HS-27A (cell line): ENCODE results near the gene PSMC3IP.
A peak's percentile ranks its signal among the peaks of the same experiment; 100 is the strongest.

ENCODE experiments used
- DNase-seq: peaks from one replicate; pipeline ENCODE4 v3.0.0-alpha.2; 2012; ENCODE audit warnings: low read depth, missing footprints

The PSMC3IP gene

DNA sequence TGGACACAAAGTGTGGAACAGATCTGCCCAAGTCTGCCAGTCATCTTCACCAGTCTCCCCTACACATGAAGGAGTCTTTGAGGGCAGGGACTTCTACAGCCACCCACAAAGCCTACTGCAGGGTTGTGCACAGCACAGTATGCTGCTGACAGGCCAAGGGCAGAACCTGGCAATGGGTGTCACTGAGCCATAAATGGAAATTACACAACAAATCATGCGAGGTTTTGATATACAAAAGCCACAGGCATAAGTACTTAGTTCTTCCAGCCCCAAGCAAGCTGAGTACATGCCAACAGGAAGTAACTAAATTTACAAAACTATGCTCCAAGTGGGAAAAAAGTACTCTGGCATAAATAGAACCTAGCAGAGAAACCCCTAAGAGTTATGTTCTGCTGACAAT, 7.8 kb upstream of the PSMC3IP start:
- DNase-seq = no peak

DNA sequence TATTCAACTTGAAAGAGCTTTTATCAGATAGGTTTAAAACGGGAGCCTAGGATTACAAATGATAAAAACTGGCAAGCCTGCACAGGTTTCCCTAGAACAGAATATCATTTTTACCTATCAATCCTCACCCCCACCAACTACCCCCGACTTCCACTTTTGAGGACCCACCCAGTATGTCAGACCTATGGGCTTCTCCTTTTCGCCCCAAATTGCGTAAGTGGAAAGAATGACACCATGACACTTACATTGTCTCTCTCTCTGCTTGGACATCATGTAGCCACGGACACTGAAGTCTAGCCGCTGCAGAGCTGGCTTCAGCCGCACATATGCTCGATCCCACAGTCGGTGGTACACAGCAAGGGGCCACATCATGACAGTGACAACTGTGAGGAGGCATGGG, 7.4 kb upstream of the PSMC3IP start:
- no peak for DNase-seq

DNA sequence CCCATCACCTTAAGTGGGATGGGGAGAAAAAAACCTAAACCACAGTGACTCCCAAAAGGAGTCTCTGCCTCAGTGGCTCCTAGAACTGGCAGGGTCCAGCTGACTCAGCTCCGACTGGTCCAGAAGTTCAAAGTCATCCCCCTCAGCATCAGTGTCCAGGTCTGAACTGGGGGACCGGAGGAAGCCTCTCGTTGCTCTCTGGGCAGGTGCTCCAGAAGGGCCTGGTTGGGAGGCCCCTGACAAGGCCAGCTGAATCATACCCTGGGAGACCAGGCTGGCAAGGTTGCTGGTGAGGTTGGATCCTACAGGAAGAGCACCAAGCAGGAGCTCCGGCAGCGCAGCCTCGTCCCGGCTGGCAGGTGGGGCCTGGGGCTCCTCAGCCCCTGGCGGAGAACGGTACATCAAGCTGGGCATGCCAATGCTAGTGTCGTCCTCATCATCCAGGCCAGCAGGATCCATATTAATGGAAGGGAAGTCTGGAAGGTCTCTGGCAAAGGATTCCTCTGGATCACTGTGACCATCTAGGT, 4.3 kb upstream of the PSMC3IP start:
- DNase-seq = no peak

DNA sequence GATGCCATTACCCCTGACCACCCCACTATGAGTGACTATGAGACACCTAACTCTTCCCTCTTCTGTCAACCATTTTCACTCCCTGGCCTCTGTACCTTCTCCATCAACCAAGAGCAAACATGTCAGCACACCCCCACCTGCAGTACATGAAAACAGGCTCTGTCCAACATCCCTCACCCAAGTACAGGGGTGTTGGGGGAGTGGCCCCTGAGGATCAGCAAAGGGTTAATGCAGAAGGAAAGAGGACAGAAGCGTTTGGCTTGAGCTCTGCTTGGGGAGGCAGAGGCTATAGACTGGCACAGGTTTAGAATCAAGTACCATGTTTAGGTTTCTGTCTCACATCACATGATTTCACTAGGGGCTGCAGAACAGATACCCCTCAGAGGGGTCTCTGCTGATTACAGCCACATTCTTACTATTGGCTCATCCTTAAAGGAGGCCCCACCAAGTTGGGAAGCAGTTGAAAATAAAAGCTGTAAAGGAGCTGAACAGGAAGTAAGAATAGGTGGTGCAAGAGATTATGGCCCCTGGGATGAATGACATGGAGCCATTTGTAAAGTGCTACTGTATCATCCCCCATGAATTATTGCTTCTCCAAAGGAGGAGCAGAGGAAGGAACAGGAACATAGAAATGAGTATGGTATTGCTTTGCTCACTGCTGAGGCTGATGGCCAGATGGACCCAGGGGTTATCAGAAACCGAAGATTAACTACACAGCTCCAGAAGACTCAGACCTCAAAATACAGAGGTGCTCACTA, 2.4 kb upstream of the PSMC3IP start:
- no peak for DNase-seq

DNA sequence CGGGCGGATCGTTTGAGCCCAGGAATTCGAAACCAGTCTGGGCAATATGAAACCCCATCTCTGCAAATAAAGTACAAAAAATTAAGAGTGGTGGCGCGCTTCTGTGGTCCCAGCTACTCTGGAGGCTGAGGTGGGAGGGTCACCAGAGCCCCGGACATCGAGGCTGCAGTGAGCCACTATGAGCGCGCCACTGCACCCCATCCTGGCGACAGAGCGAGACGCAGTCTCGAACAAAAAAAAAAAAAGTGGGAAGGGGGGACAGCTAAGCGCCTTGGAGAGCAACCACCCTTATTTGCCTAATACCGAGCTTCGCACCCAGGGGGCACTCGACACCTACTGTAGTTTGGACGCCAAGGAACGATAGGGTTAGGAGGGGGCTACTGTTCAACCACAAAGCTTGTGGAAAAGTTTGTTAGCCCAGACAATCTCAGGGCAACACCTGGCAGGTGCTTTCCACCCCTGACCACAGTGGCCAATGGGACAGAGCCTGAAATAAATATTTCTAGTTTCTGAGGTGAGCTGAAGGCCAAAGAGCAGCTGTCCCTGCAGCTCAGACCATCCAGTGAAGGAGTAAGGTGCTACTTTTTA, 847 bp upstream of the PSMC3IP start:
- no peak for DNase-seq

DNA sequence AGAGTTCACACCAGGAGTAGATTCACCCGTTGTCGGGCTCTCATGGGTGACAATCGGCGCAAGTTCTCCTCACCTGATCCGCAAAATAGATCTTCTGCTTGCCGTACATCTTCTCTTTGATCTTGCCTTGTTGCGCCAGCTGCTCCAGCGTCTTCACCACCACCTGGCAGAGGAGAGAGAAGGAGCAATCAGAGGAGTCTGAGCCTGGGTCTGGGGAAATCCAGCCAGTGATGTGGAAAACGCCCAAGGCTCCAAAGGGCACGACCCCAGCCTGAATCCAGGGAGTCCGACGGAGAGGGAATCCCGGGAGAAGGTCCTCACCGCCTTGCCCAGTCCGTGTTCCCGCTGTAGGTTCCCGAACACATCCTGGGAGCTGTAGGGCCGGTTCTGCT, 393 bp downstream of the PSMC3IP start:
- DNase-seq = no peak

DNA sequence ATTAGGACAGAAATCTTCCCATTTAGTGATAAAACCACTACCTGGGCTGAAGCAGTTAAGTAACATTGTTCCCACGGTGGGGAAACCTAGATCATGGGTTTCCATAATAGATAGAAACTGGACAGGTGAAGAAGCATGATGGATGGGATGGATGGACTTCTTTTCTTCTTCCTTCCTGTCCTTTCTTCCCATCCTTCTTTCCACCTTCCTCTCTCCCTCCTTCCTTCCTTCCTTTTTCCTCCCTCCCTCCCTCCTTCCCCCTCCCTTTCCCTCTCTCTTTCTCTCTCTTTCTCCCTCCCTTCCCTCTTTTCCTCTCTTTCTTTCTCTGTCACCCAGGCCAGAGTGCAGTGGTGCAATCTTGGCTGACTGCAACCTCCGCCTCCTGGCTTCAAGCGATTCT, 3.1 kb downstream of the PSMC3IP start:
- DNase-seq = no peak

DNA sequence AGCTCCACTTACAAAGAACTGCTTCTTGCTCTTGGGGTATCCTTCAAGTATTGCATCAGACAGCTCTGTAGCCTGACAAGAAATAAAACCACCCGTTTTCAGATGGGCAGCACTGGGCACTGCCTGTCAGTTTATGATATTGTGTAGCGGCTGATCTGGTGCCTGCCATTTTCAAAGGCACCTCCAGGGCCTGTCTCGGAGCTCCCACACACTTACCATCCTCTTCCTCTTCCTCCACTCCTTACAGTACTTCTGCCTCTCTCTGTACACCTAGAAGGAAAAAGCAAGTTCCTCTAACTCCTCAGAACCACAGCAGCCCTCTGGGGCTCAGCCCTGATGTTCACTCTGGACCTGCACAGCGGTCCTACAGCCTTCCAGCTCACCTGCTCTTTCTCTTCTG, 4.4 kb downstream of the PSMC3IP start:
- no peak for DNase-seq

DNA sequence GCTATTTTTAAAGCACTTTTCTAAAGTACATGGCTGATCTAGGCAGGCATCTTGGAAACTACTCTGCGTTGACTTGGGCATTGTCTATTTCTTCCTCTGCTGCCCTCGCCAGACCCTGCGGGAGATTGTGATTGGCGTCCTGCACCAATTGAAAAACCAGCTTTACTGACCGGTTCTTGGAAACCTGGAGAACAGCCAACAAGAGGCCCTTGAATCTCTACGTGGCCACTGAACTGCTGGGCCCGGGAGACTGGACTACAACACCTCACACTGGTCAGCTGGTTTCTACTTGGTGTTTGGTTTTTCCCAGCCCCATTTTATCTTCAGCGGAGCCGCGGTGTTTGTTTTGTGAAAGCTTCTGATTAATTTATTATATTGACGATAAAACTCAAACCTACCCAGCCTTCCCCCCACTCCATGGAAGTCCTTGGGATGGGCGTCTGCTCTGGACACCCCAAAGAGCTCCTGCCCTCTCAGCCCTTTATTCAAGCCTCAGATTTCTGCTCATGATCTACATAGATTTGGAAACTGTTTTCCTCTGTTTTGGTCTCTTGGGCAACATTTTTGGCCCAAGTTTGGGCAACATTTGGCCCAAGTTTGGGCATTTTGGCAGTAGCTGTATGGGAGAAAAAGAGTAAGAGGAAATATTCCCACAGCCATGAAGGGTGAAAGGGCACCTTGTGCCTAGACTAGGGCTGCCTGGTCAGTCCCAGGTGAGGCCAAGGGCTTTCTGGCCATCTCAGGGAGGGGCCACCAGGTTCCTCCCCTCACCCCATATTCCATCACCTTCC, 5.9 kb downstream of the PSMC3IP start:
- DNase-seq = no peak

DNA sequence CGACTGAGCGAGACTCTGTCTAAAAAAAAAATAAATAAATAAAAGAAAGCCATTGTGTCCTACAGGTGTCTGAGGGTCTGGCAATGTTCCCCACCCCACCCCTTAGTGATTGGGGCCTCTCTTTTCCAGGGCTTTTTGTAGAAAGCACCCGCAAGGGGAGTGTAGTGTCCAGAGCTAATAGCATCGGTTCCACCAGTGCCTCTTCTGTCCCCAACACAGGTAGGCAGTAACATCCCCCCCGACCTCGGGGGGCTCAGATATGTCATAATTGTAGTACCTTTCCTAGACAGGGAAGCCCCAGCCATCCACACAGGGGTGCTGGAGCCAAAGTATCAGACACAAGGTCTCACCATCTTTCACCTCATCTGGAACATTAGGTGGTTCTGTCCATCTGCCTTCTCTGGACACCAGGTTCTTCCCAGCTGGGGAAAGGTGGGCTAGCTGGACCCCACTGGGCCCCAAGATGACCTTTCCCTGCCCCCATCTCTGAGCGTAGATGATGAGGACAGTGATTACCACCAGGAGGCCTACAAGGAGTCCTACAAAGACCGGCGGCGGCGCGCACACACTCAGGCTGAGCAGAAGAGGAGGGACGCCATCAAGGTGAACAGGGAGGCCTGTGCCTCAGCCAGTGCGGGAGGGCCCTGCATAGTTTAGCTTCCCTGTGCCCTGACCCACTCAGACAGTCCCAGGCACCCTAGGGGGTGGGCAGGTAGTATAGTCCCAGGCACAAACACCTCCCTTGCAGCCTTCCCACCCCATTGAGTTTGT, 9.0 kb downstream of the PSMC3IP start:
- no peak for DNase-seq

DNA sequence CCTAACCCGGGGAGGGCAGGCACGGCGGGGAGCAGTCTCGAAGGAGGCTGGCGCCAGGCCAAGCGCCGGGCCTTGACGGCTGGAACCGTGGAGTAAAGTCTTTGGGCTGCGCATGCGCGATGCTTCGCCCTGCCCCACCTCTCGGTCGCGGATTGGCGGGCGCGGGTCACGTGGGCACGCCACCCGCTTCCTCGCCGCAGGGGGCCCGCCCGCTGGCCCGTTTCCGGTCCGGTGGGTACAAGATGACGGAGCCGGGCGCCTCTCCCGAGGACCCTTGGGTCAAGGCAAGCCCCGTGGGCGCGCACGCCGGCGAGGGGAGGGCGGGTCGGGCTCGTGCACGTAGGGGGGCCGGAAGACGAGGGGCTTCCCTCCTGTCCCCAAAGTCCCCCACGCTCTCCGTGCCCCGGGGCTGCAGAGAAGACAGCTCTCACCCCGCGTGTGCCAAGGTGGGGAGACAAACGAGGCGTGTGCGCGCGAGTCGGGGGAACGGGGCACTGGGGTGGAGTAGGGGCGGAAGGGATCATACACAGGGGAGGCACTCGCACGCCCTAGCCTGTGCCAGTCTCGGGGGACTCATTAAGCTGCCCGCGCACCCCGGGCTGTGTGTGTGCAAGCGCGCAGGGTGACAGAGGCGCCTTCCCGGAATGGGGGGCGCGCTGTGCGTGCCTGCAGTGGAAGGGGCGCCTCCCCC, 10.5 kb downstream of the PSMC3IP start, which contains the start of gene MLX:
Gene MLX, plus strand, starts transcription at position 218 of the 691 bp plus-strand sequence. Its CDS starts 25 bp downstream, at position 243.
- DNase-seq = no peak

DNA sequence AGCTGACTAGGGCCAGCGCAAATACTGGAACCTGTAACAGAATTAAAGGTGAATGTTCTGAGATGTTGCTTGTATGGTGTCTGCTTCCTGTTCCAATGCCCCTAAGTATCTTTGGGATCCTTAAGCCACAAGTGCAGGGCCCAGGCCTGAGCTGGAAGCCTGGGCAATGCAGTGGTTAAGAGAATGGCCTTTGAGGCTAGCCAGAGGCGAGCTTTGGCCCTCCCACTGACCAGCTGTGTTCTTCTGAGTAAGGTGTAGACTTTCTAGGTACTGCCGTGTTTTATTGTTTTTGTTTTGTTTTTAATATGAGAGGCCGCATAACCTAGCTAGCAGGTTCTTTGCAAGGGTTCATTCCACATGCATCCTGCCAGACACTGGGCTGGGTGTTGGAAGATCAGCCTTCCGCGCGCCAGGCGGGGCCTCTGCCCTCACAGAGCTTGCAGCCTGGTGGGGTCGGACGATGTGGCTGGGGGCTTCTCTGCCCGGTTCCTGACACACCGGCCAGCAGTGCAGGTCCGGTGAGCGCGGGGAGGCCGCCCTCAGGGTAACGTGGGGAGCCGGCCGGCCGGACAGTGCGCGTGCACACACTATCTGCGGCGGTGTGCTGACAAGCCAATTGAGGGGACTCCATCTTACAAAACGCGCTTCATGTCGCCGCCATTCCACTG, 11.2 kb downstream of the PSMC3IP start:
- no peak for DNase-seq

DNA sequence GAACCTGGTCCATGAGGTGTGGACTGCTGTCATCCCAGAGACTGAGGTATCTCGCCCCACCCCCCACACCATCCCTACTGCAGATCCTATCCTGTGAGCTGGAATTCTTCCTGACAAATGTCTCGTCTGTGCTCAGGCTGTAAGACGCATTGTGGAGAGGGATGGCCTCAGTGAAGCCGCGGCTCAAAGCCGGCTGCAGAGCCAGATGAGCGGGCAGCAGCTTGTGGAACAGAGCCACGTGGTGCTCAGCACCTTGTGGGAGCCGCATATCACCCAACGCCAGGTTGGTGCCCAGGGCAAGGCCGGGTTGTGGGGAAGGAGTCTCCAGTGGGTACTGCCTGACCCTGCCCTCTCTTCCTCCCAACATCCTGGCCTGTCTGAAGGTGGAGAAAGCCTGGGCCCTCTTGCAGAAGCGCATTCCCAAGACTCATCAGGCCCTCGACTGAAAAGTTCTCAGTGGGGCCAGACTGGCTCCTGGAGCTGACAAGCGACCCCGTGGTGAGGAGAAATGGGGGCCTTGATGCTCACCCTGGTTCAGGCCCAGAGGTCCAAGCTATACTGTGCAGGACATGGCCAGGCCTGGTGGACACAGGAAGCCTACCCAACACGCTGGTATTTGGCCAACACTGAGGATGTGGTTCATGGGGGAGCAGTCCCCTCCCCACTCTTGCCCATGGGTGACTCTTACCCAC, 11.9 kb downstream of the PSMC3IP start:
- no peak for DNase-seq

DNA sequence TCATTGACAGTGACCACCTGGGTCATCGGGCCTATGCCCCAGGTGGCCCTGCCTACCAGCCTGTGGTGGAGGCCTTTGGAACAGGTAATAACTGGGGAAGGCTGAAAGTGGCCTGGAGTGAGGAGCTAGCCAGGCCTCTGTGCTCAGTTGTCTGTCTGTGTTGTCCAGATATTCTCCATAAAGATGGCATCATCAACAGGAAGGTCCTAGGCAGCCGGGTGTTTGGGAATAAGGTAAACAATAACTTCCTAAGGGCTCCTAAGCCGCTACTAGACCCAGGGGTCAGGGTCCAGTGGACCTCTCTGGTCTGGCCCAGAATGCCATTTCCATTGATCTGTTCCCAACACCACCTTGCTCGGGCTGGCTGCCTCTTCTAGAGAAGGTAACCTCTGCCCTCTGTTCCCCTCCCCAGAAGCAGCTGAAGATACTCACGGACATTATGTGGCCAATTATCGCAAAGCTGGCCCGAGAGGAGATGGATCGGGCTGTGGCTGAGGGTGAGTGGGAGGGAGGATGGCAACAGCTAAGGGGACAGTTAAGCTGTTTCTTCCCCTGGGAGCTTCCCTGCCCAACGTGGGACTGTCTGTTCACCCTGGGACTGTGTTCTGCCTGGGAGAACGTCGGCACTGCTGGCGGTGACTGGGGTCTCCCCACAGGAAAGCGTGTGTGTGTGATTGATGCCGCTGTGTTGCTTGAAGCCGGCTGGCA, 12.6 kb downstream of the PSMC3IP start:
- DNase-seq = no peak

DNA sequence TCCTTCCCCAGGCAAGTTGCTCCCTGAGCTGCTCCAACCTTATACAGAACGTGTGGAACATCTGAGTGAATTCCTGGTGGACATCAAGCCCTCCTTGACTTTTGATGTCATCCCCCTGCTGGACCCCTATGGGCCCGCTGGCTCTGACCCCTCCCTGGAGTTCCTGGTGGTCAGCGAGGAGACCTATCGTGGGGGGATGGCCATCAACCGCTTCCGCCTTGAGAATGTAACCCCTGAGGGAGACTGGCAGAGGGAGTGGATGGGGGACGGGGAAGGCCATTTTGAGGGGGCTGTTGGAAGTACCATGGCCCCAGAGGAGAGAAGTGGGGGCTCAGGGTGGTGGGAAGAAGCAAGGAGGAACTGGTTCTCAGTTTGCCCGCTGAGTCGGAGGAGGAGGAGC, 13.6 kb downstream of the PSMC3IP start:
- no peak for DNase-seq

DNA sequence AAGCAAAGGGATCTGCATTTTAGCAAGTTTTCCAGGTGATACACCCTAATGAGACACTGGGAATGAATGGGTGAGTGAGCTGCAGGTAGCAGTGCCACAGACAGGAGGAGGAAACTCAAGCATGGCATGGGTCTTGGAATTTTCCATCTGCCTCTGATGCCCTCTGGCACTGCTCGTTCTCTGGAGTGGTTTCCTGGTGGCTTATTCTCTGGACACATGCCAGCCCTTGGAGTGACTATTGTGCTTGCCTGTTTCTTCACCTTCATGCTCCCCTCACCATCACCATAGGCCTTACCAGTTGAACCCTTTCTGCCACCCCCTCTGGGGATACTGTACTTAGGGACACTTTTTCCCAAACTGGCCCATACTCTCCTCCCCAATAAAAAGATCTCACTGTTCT, 14.0 kb downstream of the PSMC3IP start:
- DNase-seq = no peak

DNA sequence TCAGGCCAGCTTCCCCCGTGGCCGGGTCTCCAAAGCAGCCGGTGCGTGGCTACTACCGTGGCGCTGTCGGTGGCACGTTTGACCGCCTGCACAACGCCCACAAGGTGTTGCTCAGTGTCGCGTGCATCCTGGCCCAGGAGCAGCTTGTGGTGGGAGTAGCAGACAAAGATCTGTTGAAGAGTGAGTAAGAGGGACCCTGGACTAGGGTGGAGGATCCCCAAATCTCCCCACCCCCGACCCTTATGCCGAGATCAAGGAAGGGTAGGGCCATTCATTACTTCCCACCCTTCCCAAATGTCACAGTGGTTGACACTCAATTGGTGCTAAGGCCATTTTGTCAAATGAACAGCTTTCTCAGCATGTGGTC, 14.4 kb downstream of the PSMC3IP start:
- no peak for DNase-seq

DNA sequence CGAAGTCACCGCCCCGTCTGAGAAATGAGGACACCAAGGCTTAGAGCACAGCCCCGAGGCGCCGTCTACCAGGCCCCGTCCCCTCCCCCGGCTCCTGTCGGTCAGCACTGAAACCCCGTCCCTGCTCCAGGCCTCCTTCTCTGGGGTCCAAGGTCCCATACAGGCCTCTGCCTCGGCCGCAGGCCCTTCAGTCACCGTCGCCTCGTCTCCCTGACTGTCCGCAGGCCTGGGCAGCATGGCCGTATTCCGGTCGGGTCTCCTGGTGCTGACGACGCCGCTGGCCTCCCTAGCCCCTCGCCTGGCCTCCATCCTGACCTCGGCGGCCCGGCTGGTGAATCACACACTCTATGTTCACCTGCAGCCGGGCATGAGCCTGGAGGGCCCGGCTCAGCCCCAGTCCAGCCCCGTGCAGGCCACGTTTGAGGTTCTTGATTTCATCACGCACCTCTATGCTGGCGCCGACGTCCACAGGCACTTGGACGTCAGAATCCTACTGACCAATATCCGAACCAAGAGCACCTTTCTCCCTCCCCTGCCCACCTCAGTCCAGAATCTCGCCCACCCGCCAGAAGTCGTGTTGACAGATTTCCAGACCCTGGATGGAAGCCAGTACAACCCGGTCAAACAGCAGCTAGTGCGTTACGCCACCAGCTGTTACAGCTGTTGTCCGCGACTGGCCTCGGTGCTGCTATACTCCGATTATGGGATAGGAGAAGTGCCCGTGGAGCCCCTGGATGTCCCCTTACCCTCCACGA, 15.0 kb downstream of the PSMC3IP start:
- DNase-seq = no peak

DNA sequence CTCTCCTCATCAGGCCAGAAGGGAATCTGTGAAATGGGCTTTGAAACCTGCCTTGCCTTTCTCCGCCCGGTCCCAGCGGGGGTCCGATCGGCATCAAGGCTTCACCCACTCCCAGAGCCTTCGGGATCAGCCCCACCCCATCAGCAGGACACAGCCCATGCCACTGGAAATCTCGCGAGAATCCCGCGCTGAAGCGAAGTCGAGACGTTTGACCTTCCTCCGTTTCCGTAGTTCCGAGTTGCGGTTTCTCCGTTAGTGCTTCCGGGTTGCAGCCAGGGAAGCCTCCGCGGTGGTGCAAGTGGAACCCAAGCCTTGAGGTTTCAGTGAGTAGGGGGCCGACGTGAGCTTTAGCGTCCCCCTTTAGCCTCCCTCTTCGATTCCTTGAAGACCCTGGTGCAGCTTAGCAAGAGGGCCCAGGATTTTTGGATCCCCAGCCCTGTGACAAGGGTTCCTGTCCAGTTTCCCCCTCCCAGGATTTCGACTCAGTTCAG, 15.6 kb downstream of the PSMC3IP start, which contains the start of gene COASY:
Gene COASY, plus strand, starts transcription at position 252 of the 491 bp plus-strand sequence. CDS start 475 bp downstream, outside the sequence.
- DNase-seq = peak; percentile 86
